Left colon (tissue), 2 donors: ENCODE measurements around the gene SMKR1. TPM values are rescaled to one million over a fixed set of nuclear protein-coding genes. Genes with fewer than 3 reads are reported as not detected.
A peak's percentile ranks its signal among the peaks of the same experiment; 100 is the strongest.
"Not testable (repeated sequence)": the region's sequence is repeated elsewhere in the genome, so short reads cannot be mapped to it uniquely, and the experiment has no call there.

Source experiments
- ATAC-seq: fragments of 200-7000 bp; cut with Tn5 transposase; one replicate; pipeline ENCODE4 v1.9.1; 2020; ENCODE audit warnings: mild to moderate bottlenecking, moderate library complexity
- DNase-seq, 2 donors: peaks; one replicate each; pipeline ENCODE4 v3.0.0-alpha.2; 2020
- intact Hi-C, 2 donors: fragments of 100-400 bp; cut with DNase I in 1 of 2; cut with micrococcal nuclease in 1 of 2; formaldehyde crosslinking; loops; one replicate each; pipeline versions ENCODE4 v1.11.2 to v1.14.0; 2022; cut with DNase I, micrococcal nuclease
- long read RNA-seq: library from polyadenylated mRNA; unstranded; transcript quantifications from one replicate; pipeline ENCODE4 v2.0.0, GENCODE V29; 2021
- total RNA-seq, 2 donors: library from RNA; stranded (reverse); fragmentation: NEBNext Ultra II Directional; extraction: Animal tissue kit (Norgen Biotek cat#: 25700); gene quantifications; one replicate each; pipeline ENCODE4 v1.2.1, GENCODE V29; 2021
- donor health status: DM: no; HTN: no; CAD: no.
- donor health status: DM: yes; HTN: yes; CAD: no.

Gene SMKR1
- total RNA-seq = not detected
- long read RNA-seq = 0 reads

GRCh38 chr7:129501760-129502707 is at the start of gene SMKR1:
Gene SMKR1 (plus strand): TSS chr7:129502531. CDS start chr7:129502825, 294 bp downstream.
- DNase-seq = peak; percentile 62 to 84
- ATAC-seq = peak; percentile 98
- intact Hi-C loops = no loop called here

- intact Hi-C loops = no loop called here
- DNase-seq = no peak
- ATAC-seq = no peak
These were observed 49.6 kb upstream of the SMKR1 start for GRCh38 chr7:129452589-129453231.

GRCh38 chr7:129453510-129454248 is 48.7 kb upstream of the SMKR1 start:
- intact Hi-C loops = no loop called here
- no peak for DNase-seq
- no peak for ATAC-seq

GRCh38 chr7:129454249-129454551 is 48.1 kb upstream of the SMKR1 start:
- no peak for ATAC-seq
- no peak for DNase-seq
- intact Hi-C loops = no loop called here

GRCh38 chr7:129456421-129456820 is 45.9 kb upstream of the SMKR1 start:
- no peak for DNase-seq
- no peak for ATAC-seq
- intact Hi-C loops = no loop called here

GRCh38 chr7:129457101-129457500 is 45.2 kb upstream of the SMKR1 start:
- ATAC-seq (peak; percentile 73), DNase-seq (no peak)
- intact Hi-C loops = no loop called here

GRCh38 chr7:129458171-129458570 is 44.2 kb upstream of the SMKR1 start:
- no peak for ATAC-seq
- intact Hi-C loops = no loop called here
- DNase-seq = no peak

- no peak for DNase-seq
- intact Hi-C loops = no loop called here
- no peak for ATAC-seq
These were observed 40.5 kb upstream of the SMKR1 start for GRCh38 chr7:129461809-129462208.

GRCh38 chr7:129462420-129462819 is 39.9 kb upstream of the SMKR1 start:
- DNase-seq = no peak
- intact Hi-C loops = no loop called here
- ATAC-seq = no peak

- DNase-seq (no peak), ATAC-seq (no peak)
- intact Hi-C loops = no loop called here
These were observed 38.1 kb upstream of the SMKR1 start for GRCh38 chr7:129464194-129464593.

GRCh38 chr7:129465080-129465479 is 37.3 kb upstream of the SMKR1 start:
- intact Hi-C loops = no loop called here
- ATAC-seq = no peak
- no peak for DNase-seq

GRCh38 chr7:129466796-129467195 is 35.5 kb upstream of the SMKR1 start:
- ATAC-seq = no peak
- intact Hi-C loops = no loop called here
- no peak for DNase-seq

- intact Hi-C loops = no loop called here
- DNase-seq (no peak), ATAC-seq (no peak)
These were observed 34.2 kb upstream of the SMKR1 start for GRCh38 chr7:129468087-129468486.

GRCh38 chr7:129468547-129468946 is 33.8 kb upstream of the SMKR1 start:
- DNase-seq = no peak
- intact Hi-C loops = no loop called here
- no peak for ATAC-seq

- intact Hi-C loops = loop anchor here in 1 of 2 donors (5.0 kb wide), 1 partner anchor 103 kb away; no protein-coding TSS in a partner anchor
- DNase-seq = no peak
These were observed 32.4 kb upstream of the SMKR1 start for GRCh38 chr7:129469930-129470329.

GRCh38 chr7:129470411-129470810 is 31.9 kb upstream of the SMKR1 start:
- ATAC-seq = no peak
- intact Hi-C loops = loop anchor here in 1 of 2 donors (5.0 kb wide), 1 partner anchor 103 kb away; no protein-coding TSS in a partner anchor
- DNase-seq = no peak

More at GRCh38 chr7:129469930-129470329, 32.4 kb upstream of the SMKR1 start:
- ATAC-seq = no peak

- DNase-seq = no peak
- ATAC-seq = no peak
- intact Hi-C loops = loop anchor here in 1 of 2 donors (5.0 kb wide), 1 partner anchor 104 kb away; no protein-coding TSS in a partner anchor
These were observed 30.9 kb upstream of the SMKR1 start for GRCh38 chr7:129471402-129471827.

- intact Hi-C loops, ATAC-seq, DNase-seq: not testable (repeated sequence)
These were observed 26.4 kb upstream of the SMKR1 start for GRCh38 chr7:129475931-129476330.

- intact Hi-C loops, DNase-seq, ATAC-seq: not testable (repeated sequence)
These were observed 25.9 kb upstream of the SMKR1 start for GRCh38 chr7:129476398-129476797.
